Measurements from ENCODE around the gene MAGEF1. TPM values are rescaled to one million over a fixed set of nuclear protein-coding genes. Genes with fewer than 3 reads are reported as not detected.

Gene MAGEF1
- total and polyA plus RNA-seq, 9 of the 15 experiments (the other 6 are each of a cell fraction or from before 2014, with no cell fraction given) = 1.5 to 39.1 (median 19.8) TPM

DNA sequence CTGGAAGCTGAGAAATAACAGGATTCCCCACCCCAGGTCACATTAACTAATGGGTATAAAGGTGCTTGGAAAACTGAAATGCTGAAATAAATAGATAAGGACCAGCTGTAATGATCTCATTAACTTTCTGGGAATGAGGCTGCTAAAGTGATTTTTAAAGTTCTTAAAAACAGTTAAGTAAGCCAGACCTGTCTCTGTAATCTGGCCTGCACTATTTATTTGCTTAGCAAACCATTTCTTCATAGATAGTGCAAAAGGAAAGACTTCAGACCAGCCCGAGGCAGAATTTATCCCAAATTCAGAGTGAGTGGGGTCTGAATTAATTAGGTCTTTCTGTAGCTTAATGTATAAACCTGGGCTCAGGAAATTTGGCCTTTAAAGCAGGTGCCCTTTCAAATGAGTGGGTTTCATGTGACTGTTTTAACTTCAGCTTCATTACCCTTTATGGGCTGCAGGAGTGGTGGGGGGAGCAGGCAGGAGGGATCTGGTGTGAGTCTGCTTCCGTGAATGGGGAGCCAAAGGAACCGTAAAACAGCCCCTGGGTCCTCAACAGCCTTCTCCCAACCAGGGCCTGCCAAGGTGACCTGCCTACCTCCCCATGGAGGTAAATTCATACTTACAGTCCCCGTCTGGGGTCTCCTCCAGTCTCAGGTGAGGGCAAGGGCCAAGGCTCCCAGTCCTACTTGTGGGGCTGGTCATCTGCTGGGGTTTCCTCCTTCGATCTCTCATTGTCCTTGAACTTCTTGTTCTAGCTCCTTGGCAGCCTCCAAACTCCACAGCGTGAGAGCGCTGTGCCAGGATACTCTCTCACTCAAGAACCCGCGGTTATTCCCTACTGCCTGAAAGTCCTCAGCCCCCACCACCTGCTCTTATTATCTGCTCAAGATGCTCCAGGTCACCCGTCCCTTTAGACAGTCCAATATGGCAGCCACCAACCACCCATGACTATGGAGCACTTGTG, 31.2 kb downstream of the MAGEF1 start:
- WGBS (ENCODE audit: insufficient coverage, low coverage, missing lambda C conversion rate) = 0% methylated on average over 10 of the region's 10 CpGs
- no peak overlapping the region for H3K27ac ChIP-seq (ENCODE audit: extremely low read depth, low read depth, low read length)
- DNase-seq (ENCODE audit: extremely low read depth in 1 of 4, low spot score in 3 of 4) = no peak
- H3K9me1 ChIP-seq (ENCODE audit: control insufficient read depth, insufficient read depth, low read length) = no peaks in the 10 kb centered on the region
- peaks cover 44 to 73% of the 10 kb centered on the region in 2 experiments for H3K27me3 ChIP-seq (ENCODE audit: control insufficient read depth in 2 of 2, insufficient read depth in 2 of 2, low read length in 2 of 2)
- peaks cover 5% of the 10 kb centered on the region for H4K20me1 ChIP-seq (replicated peaks; ENCODE audit: control insufficient read depth, insufficient read depth, low read length)
- no peaks in the 10 kb centered on the region for H3K79me2 ChIP-seq (ENCODE audit: control insufficient read depth, insufficient read depth, low read length)
- ChIA-PET CTCF (ENCODE audit: low intra/inter-chr PET ratio) (no interaction called here), POLR2A (interaction anchor here (0.6 to 1.6 kb wide), 4 partner anchors 9 to 214 kb away, joined by 3 to 4 read pairs (median 4); no protein-coding TSS in a partner anchor)
- H2AFZ ChIP-seq (ENCODE audit: low read depth, low read length) = no peak overlapping the region
- BruUV-seq (replicated peaks) = no TSS peak
- intact Hi-C loops (cut with micrococcal nuclease) (no loop called here), in situ Hi-C loops (cut with MboI) (no loop called here)
- no peak overlapping the region for H3K9ac ChIP-seq (ENCODE audit: insufficient read depth in 1 of 2, low read depth in 2 of 2, low read length in 2 of 2)
- no peaks in the 10 kb centered on the region for H3K9me3 ChIP-seq (replicated peaks; ENCODE audit: control insufficient read depth, insufficient read depth, low read depth, low read length)
- no peak for ATAC-seq
- no peaks in the 10 kb centered on the region for H3K36me3 ChIP-seq (ENCODE audit: control insufficient read depth, insufficient read depth, low read length)
- no peak overlapping the region for H3K4me3 ChIP-seq
- peaks cover 0 to 4% of the 10 kb centered on the region in 2 experiments; a peak in 1 of 5 replicates for H3K4me1 ChIP-seq (replicated peaks in 1 of 2; ENCODE audit: control insufficient read depth in 2 of 2, insufficient read depth in 2 of 2, low read length in 2 of 2)
- no peak overlapping the region for H3K4me2 ChIP-seq (ENCODE audit: insufficient read depth, low read length)
- FAIRE-seq = no peak
- TF ChIP-seq ZNF75A (CRISPR knock-in tag; IDR thresholded peaks at IDR 0.05) (no peak), RCOR1 (IDR thresholded peaks at IDR 0.05; ENCODE audit: borderline replicate concordance in 1 of 2, low read depth in 2 of 2, low read length in 2 of 2) (no peak), ZNF431 (CRISPR knock-in tag; IDR thresholded peaks at IDR 0.05) (no peak), EGR1 (conservative IDR thresholded peaks at IDR 0.05) (no peak), ZC3H4 (CRISPR knock-in tag; IDR thresholded peaks at IDR 0.05; ENCODE audit: borderline replicate concordance) (no peak), NBN (IDR thresholded peaks at IDR 0.05; ENCODE audit: low read depth) (no peak), TOE1 (IDR thresholded peaks at IDR 0.05; ENCODE audit: borderline replicate concordance) (no peak), TOE1 (CRISPR knock-in tag; IDR thresholded peaks at IDR 0.05; ENCODE audit: borderline replicate concordance, low read depth) (no peak), NCOA1 (IDR thresholded peaks at IDR 0.05; ENCODE audit: low read depth) (no peak), ZNF764 (CRISPR knock-in tag; IDR thresholded peaks at IDR 0.05; ENCODE audit: low read depth) (no peak), RNF2 (IDR thresholded peaks at IDR 0.05) (no peak), JUN (IDR thresholded peaks at IDR 0.05; ENCODE audit: borderline replicate concordance, low read depth, low read length) (no peak), JUN (CRISPR knock-in tag; IDR thresholded peaks at IDR 0.05; ENCODE audit: borderline replicate concordance) (no peak), OTX1 (CRISPR knock-in tag; IDR thresholded peaks at IDR 0.05) (no peak), CEBPB (tag; IDR thresholded peaks at IDR 0.05) (no peak), ZNF551 (CRISPR knock-in tag; IDR thresholded peaks at IDR 0.05) (no peak), ZNF589 (CRISPR knock-in tag; IDR thresholded peaks at IDR 0.05; ENCODE audit: low read depth) (no peak), RBM34 (IDR thresholded peaks at IDR 0.05; ENCODE audit: borderline replicate concordance, insufficient read depth, low read length) (no peak)
- TF ChIP-seq, protein P1, sequence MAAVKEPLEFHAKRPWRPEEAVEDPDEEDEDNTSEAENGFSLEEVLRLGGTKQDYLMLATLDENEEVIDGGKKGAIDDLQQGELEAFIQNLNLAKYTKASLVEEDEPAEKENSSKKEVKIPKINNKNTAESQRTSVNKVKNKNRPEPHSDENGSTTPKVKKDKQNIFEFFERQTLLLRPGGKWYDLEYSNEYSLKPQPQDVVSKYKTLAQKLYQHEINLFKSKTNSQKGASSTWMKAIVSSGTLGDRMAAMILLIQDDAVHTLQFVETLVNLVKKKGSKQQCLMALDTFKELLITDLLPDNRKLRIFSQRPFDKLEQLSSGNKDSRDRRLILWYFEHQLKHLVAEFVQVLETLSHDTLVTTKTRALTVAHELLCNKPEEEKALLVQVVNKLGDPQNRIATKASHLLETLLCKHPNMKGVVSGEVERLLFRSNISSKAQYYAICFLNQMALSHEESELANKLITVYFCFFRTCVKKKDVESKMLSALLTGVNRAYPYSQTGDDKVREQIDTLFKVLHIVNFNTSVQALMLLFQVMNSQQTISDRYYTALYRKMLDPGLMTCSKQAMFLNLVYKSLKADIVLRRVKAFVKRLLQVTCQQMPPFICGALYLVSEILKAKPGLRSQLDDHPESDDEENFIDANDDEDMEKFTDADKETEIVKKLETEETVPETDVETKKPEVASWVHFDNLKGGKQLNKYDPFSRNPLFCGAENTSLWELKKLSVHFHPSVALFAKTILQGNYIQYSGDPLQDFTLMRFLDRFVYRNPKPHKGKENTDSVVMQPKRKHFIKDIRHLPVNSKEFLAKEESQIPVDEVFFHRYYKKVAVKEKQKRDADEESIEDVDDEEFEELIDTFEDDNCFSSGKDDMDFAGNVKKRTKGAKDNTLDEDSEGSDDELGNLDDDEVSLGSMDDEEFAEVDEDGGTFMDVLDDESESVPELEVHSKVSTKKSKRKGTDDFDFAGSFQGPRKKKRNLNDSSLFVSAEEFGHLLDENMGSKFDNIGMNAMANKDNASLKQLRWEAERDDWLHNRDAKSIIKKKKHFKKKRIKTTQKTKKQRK (IDR thresholded peaks at IDR 0.05; ENCODE audit: borderline replicate concordance, low read depth, low read length) = no peak
